WTC11 (cell line): ENCODE data around the gene CAPN15. TPM values are rescaled to one million over a fixed set of nuclear protein-coding genes. Genes with fewer than 3 reads are reported as not detected.

Experiments
- ATAC-seq: fragments of 200-7000 bp; cut with Tn5 transposase; 2 replicates; pipeline ENCODE4 v1.10.0; 2021; ENCODE audit warnings: mild to moderate bottlenecking, moderate library complexity
- CTCF ChIA-PET: fragments of 300-600 bp; sonication (Branson Sonifier 250); formaldehyde crosslinking; loops from one replicate; lab custom pipeline; 2021; ENCODE audit warnings: antibody characterized with exemption; lab: Charles Lee
- POLR2A ChIA-PET: fragments of 350-600 bp; sonication (Branson Sonifier 250); formaldehyde crosslinking; loops from one replicate; lab custom pipeline; 2021; ENCODE audit warnings: antibody characterized with exemption; lab: Charles Lee
- DNase-seq: peaks from one replicate; pipeline ENCODE4 v3.0.0; 2021; ENCODE audit warnings: low spot score
- H3K27ac Mint-ChIP-seq: 2 replicates; pipeline ENCODE4 v1.8.0; 2021; ENCODE audit warnings: mixed read lengths
- H3K27me3 Mint-ChIP-seq: 2 replicates; pipeline ENCODE4 v1.8.0; 2021; ENCODE audit warnings: low read depth, mild to moderate bottlenecking, moderate library complexity, mixed read lengths
- H3K36me3 Mint-ChIP-seq: 2 replicates; pipeline ENCODE4 v1.8.0; 2021; ENCODE audit warnings: mixed read lengths
- H3K4me1 Mint-ChIP-seq: 2 replicates; pipeline ENCODE4 v1.8.0; 2022; ENCODE audit warnings: mixed read lengths
- H3K4me3 Mint-ChIP-seq: 2 replicates; pipeline ENCODE4 v1.8.0; 2021; ENCODE audit warnings: mild to moderate bottlenecking, moderate library complexity, mixed read lengths
- H3K9me3 Mint-ChIP-seq: 2 replicates; pipeline ENCODE4 v1.8.0; 2021; ENCODE audit warnings: mixed read lengths
- ETV6 ChIP-seq: sonication (generic); formaldehyde crosslinking; IDR thresholded peaks from 2 replicates; pipeline ENCODE4 v1.8.1; 2022; ENCODE audit warnings: mild to moderate bottlenecking, missing genetic modification reagents
- FOXP1 ChIP-seq: sonication (generic); formaldehyde crosslinking; IDR thresholded peaks from 2 replicates; pipeline ENCODE4 v1.8.0; 2022; ENCODE audit warnings: missing genetic modification reagents, mild to moderate bottlenecking, moderate library complexity, borderline replicate concordance
- KAT7 ChIP-seq: sonication (generic); formaldehyde crosslinking; IDR thresholded peaks from 2 replicates; pipeline ENCODE4 v1.8.1; 2023; ENCODE audit warnings: missing genetic modification reagents, mild to moderate bottlenecking, borderline replicate concordance
- NFATC4 ChIP-seq: fragments of 250-450 bp; sonication (Bioruptor Pico); IDR thresholded peaks from 2 replicates; pipeline ENCODE4 v1.9.0; 2021; ENCODE audit warnings: mild to moderate bottlenecking
- NR2C2 ChIP-seq: sonication (generic); formaldehyde crosslinking; IDR thresholded peaks from 2 replicates; pipeline ENCODE4 v1.8.0; 2022; ENCODE audit warnings: mild to moderate bottlenecking, missing genetic modification reagents
- NR3C1 ChIP-seq: sonication (generic); formaldehyde crosslinking; conservative IDR thresholded peaks from 2 replicates; pipeline ENCODE4 v1.8.1; 2023; ENCODE audit warnings: low read depth, mild to moderate bottlenecking, missing genetic modification reagents
- OVOL2 ChIP-seq: fragments of 250-450 bp; sonication (Bioruptor Pico); IDR thresholded peaks from 2 replicates; pipeline ENCODE4 v1.9.0; 2021; ENCODE audit warnings: mild to moderate bottlenecking, borderline replicate concordance
- SOX15 ChIP-seq: fragments of 250-450 bp; sonication (Bioruptor Pico); IDR thresholded peaks from 2 replicates; pipeline ENCODE4 v1.9.0; 2021; ENCODE audit warnings: mild to moderate bottlenecking
- TCF7 ChIP-seq: sonication (generic); formaldehyde crosslinking; IDR thresholded peaks from 2 replicates; pipeline ENCODE4 v1.8.0; 2022; ENCODE audit warnings: mild to moderate bottlenecking, low read depth, missing genetic modification reagents, moderate library complexity
- ZNF423 ChIP-seq: fragments of 250-450 bp; sonication (Bioruptor Pico); IDR thresholded peaks from 2 replicates; pipeline ENCODE4 v2.1.2; 2022; ENCODE audit warnings: mild to moderate bottlenecking, moderate library complexity
- total RNA-seq: library from RNA; stranded (reverse); gene quantifications from 3 replicates; pipeline ENCODE4 v1.2.3, GENCODE V29; 2021
- TF ChIP-seq, protein P1 (sequence below): sonication (generic); formaldehyde crosslinking; IDR thresholded peaks from 2 replicates; pipeline ENCODE4 v1.8.1; 2023; ENCODE audit warnings: mild to moderate bottlenecking, moderate library complexity, missing genetic modification reagents
- TF ChIP-seq, protein P2 (sequence below): sonication (generic); formaldehyde crosslinking; IDR thresholded peaks from 2 replicates; pipeline ENCODE4 v1.8.1; 2023; ENCODE audit warnings: mild to moderate bottlenecking, missing genetic modification reagents
- TF ChIP-seq, protein P3 (sequence below): sonication (generic); formaldehyde crosslinking; IDR thresholded peaks from 2 replicates; pipeline ENCODE4 v1.8.0; 2022; ENCODE audit warnings: missing genetic modification reagents
- TF ChIP-seq, protein P4 (sequence below): sonication (generic); formaldehyde crosslinking; IDR thresholded peaks from 2 replicates; pipeline ENCODE4 v1.8.0; 2022; ENCODE audit warnings: mild to moderate bottlenecking, missing genetic modification reagents
- TF ChIP-seq, protein P5 (sequence below): sonication (generic); formaldehyde crosslinking; IDR thresholded peaks from 2 replicates; pipeline ENCODE4 v1.8.1; 2022; ENCODE audit warnings: missing genetic modification reagents, borderline replicate concordance
- TF ChIP-seq, protein P6 (sequence below): fragments of 250-450 bp; sonication (Bioruptor Pico); IDR thresholded peaks from 2 replicates; pipeline ENCODE4 v1.9.0; 2021; ENCODE audit warnings: mild to moderate bottlenecking, borderline replicate concordance

The CAPN15 gene
- total RNA-seq, 1 experiment from 2014 or later = 110 TPM

DNA sequence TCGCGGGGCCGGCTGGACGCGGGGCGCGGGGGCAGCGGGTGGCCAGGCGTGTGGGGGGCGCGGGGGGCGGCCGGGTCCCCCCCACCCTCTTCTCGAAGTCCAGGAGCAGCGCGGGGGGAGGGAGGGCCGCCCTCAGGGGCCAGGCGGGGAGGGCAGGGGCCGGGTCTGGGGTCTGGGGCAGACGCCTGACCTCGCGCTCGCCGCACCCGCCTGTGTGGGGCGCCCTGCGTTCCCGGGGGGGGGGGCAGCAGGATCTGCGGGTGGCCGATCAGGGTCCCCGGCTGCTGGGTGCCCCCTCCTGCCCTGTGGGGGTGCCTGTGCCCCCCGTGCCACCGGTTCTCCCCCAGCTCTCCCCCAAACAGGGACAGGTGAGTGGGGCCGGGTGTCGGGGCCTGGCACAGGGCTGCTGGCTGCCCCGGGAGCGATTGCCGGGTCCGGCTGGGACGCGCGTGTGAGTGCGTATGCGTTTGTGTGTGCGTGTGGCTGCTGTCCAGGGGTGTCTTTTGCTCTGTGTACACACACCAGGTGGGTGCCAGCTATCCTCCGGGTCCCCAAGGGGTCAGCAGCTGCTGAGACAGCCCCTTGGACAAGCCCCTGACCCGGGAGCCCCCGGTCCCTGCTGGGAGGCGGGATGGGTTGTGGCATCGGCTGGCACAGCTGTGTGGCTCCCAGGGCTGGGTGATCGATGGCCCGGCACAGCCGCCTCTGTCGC lies 33.3 kb downstream of the CAPN15 start (continued):
- TF ChIP-seq NR3C1 (CRISPR knock-in tag) (no peak), FOXP1 (CRISPR knock-in tag) (no peak)
- TF ChIP-seq, protein P1, sequence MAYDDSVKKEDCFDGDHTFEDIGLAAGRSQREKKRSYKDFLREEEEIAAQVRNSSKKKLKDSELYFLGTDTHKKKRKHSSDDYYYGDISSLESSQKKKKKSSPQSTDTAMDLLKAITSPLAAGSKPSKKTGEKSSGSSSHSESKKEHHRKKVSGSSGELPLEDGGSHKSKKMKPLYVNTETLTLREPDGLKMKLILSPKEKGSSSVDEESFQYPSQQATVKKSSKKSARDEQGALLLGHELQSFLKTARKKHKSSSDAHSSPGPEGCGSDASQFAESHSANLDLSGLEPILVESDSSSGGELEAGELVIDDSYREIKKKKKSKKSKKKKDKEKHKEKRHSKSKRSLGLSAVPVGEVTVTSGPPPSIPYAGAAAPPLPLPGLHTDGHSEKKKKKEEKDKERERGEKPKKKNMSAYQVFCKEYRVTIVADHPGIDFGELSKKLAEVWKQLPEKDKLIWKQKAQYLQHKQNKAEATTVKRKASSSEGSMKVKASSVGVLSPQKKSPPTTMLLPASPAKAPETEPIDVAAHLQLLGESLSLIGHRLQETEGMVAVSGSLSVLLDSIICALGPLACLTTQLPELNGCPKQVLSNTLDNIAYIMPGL (CRISPR knock-in tag) = no peak
- TF ChIP-seq, protein P2, sequence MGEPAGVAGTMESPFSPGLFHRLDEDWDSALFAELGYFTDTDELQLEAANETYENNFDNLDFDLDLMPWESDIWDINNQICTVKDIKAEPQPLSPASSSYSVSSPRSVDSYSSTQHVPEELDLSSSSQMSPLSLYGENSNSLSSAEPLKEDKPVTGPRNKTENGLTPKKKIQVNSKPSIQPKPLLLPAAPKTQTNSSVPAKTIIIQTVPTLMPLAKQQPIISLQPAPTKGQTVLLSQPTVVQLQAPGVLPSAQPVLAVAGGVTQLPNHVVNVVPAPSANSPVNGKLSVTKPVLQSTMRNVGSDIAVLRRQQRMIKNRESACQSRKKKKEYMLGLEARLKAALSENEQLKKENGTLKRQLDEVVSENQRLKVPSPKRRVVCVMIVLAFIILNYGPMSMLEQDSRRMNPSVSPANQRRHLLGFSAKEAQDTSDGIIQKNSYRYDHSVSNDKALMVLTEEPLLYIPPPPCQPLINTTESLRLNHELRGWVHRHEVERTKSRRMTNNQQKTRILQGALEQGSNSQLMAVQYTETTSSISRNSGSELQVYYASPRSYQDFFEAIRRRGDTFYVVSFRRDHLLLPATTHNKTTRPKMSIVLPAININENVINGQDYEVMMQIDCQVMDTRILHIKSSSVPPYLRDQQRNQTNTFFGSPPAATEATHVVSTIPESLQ (CRISPR knock-in tag) = no peak

DNA sequence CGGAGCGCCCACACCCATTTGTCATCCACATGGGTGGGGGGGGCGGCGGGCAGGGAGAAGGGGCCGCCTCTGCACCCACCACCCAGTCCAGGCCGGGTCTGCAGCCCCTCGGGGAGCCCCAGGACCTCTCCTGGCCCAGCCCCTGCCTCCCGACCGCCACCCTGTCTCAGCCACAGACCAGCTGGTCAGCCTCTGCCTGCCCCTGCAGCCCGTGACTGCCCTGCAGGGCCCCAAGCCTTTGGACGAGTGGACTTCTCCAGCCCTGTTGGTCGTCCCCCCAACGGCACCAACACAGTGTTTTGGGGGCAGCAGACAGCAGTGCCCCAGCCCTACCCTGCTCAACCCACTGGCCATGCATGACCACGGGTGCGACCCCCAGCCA lies 33.9 kb downstream of the CAPN15 start:
- Mint-ChIP-seq H3K9me3 (no peaks in the 10 kb centered on the region), H3K36me3 (no peaks in the 10 kb centered on the region), H3K4me1 (peaks cover 4% of the 10 kb centered on the region), H3K27ac (no peak overlapping the region), H3K4me3 (no peak overlapping the region), H3K27me3 (peaks cover 29% of the 10 kb centered on the region)
- ChIA-PET CTCF (no interaction called here), POLR2A (no interaction called here)
- DNase-seq (no peak), ATAC-seq (no peak)
- no peak for TF ChIP-seq ZNF423

DNA sequence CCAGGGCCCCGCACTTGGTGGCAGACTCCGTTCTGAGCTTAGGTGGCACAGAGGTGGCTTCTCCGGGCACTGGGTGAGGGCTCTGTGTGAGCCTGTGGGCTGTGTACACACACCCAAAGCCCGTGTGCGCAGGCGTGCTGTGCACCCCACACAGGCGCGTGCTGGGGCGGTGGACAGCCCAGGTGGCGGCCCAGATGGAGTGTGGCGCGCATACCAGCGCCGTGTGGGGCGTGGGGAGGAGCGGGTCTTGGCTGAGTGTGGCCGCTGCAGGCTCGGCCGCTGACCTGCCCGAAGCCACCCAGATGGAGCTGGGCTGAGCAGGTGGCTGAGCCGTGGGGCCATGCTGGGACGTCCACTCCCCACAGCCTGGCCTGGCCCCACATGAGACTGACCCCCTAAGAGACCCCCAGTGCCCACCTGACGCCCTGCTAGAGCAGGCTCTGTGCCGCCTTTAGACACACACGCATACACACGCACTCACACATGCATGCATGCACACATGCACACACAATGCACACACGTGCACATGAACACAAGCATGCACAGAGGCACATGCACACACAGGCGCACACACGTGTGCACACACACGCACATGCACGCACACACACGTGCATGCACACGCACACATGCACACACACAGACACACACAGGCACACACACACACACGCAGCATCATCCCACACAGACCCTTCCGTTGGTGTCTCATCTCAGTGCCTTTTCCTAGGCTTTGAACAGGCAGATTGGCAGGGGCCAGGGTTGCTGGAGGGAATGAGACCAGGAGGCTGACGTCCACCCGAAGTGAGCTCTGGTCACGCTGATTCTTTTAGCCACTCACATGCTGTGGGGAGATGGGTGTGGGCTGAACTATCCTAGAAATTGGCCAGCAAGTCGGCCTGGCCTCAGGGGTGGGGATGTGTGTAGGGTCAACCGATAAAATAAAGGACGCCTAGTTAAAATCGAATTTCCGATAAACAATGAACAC lies 34.7 kb downstream of the CAPN15 start:
- ChIA-PET CTCF (interaction anchor here (1.4 kb wide), 1 partner anchor 17 kb away, joined by 6 read pairs; no protein-coding TSS in a partner anchor), POLR2A (no interaction called here)
- DNase-seq = no peak
- Mint-ChIP-seq H3K4me3 (no peak overlapping the region; the same call in 1 of the 2 replicates), H3K27ac (peak overlapping the region; percentile 9; the same call in 1 of the 2 replicates), H3K9me3 (no peaks in the 10 kb centered on the region), H3K4me1 (peaks cover 12% of the 10 kb centered on the region), H3K27me3 (peaks cover 29% of the 10 kb centered on the region), H3K36me3 (no peaks in the 10 kb centered on the region)
- ATAC-seq = no peak
- no peak for TF ChIP-seq NR2C2 (CRISPR knock-in tag)
- TF ChIP-seq, protein P3, sequence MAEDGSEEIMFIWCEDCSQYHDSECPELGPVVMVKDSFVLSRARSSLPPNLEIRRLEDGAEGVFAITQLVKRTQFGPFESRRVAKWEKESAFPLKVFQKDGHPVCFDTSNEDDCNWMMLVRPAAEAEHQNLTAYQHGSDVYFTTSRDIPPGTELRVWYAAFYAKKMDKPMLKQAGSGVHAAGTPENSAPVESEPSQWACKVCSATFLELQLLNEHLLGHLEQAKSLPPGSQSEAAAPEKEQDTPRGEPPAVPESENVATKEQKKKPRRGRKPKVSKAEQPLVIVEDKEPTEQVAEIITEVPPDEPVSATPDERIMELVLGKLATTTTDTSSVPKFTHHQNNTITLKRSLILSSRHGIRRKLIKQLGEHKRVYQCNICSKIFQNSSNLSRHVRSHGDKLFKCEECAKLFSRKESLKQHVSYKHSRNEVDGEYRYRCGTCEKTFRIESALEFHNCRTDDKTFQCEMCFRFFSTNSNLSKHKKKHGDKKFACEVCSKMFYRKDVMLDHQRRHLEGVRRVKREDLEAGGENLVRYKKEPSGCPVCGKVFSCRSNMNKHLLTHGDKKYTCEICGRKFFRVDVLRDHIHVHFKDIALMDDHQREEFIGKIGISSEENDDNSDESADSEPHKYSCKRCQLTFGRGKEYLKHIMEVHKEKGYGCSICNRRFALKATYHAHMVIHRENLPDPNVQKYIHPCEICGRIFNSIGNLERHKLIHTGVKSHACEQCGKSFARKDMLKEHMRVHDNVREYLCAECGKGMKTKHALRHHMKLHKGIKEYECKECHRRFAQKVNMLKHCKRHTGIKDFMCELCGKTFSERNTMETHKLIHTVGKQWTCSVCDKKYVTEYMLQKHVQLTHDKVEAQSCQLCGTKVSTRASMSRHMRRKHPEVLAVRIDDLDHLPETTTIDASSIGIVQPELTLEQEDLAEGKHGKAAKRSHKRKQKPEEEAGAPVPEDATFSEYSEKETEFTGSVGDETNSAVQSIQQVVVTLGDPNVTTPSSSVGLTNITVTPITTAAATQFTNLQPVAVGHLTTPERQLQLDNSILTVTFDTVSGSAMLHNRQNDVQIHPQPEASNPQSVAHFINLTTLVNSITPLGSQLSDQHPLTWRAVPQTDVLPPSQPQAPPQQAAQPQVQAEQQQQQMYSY (CRISPR knock-in tag) = no peak
- TF ChIP-seq TCF7 (CRISPR knock-in tag) = no peak
- TF ChIP-seq, protein P4, sequence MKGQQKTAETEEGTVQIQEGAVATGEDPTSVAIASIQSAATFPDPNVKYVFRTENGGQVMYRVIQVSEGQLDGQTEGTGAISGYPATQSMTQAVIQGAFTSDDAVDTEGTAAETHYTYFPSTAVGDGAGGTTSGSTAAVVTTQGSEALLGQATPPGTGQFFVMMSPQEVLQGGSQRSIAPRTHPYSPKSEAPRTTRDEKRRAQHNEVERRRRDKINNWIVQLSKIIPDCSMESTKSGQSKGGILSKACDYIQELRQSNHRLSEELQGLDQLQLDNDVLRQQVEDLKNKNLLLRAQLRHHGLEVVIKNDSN = no peak
- TF ChIP-seq OVOL2 (CRISPR knock-in tag) = no peak
- TF ChIP-seq, protein P5, sequence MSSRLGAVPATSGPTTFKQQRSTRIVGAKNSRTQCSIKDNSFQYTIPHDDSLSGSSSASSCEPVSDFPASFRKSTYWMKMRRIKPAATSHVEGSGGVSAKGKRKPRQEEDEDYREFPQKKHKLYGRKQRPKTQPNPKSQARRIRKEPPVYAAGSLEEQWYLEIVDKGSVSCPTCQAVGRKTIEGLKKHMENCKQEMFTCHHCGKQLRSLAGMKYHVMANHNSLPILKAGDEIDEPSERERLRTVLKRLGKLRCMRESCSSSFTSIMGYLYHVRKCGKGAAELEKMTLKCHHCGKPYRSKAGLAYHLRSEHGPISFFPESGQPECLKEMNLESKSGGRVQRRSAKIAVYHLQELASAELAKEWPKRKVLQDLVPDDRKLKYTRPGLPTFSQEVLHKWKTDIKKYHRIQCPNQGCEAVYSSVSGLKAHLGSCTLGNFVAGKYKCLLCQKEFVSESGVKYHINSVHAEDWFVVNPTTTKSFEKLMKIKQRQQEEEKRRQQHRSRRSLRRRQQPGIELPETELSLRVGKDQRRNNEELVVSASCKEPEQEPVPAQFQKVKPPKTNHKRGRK = no peak
- TF ChIP-seq, protein P6, sequence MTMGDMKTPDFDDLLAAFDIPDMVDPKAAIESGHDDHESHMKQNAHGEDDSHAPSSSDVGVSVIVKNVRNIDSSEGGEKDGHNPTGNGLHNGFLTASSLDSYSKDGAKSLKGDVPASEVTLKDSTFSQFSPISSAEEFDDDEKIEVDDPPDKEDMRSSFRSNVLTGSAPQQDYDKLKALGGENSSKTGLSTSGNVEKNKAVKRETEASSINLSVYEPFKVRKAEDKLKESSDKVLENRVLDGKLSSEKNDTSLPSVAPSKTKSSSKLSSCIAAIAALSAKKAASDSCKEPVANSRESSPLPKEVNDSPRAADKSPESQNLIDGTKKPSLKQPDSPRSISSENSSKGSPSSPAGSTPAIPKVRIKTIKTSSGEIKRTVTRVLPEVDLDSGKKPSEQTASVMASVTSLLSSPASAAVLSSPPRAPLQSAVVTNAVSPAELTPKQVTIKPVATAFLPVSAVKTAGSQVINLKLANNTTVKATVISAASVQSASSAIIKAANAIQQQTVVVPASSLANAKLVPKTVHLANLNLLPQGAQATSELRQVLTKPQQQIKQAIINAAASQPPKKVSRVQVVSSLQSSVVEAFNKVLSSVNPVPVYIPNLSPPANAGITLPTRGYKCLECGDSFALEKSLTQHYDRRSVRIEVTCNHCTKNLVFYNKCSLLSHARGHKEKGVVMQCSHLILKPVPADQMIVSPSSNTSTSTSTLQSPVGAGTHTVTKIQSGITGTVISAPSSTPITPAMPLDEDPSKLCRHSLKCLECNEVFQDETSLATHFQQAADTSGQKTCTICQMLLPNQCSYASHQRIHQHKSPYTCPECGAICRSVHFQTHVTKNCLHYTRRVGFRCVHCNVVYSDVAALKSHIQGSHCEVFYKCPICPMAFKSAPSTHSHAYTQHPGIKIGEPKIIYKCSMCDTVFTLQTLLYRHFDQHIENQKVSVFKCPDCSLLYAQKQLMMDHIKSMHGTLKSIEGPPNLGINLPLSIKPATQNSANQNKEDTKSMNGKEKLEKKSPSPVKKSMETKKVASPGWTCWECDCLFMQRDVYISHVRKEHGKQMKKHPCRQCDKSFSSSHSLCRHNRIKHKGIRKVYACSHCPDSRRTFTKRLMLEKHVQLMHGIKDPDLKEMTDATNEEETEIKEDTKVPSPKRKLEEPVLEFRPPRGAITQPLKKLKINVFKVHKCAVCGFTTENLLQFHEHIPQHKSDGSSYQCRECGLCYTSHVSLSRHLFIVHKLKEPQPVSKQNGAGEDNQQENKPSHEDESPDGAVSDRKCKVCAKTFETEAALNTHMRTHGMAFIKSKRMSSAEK = no peak
- no peak for TF ChIP-seq SOX15 (CRISPR knock-in tag)
- TF ChIP-seq NFATC4 (CRISPR knock-in tag) = no peak
- no peak for TF ChIP-seq KAT7
- no peak for TF ChIP-seq ETV6 (CRISPR knock-in tag)
- no peak for TF ChIP-seq NR3C1 (CRISPR knock-in tag)
